DOHH2 (cell line): ENCODE results near the gene COA8.

ENCODE experiments used
- H3F3A ChIP-seq: fragments of 200-600 bp; sonication (generic), shearing (Covaris generic); 2 replicates; pipeline ENCODE4 v1.6.0; 2016; ENCODE audit warnings: antibody characterized with exemption, mild to moderate bottlenecking; ENCODE audit not compliant: control insufficient read depth, insufficient read depth
- H3K27ac ChIP-seq: fragments of 200-600 bp; sonication (generic); 2 replicates; pipeline ENCODE4 v1.5.1; 2014; ENCODE audit warnings: low read depth, mild to moderate bottlenecking, low read length, moderate library complexity
- H3K27me3 ChIP-seq: fragments of 200-600 bp; sonication (generic); 2 replicates; pipeline ENCODE4 v1.6.1; 2014; ENCODE audit warnings: mild to moderate bottlenecking, low read length, mixed read lengths; ENCODE audit not compliant: control insufficient read depth
- H3K36me3 ChIP-seq: fragments of 200-600 bp; sonication (generic); 2 replicates; pipeline ENCODE4 v1.6.1; 2014; ENCODE audit warnings: mild to moderate bottlenecking, low read length, moderate library complexity, mixed read lengths; ENCODE audit not compliant: control insufficient read depth
- H3K4me1 ChIP-seq: fragments of 200-600 bp; sonication (generic); 2 replicates; pipeline ENCODE4 v1.6.1; 2014; ENCODE audit warnings: mild to moderate bottlenecking, low read length, mixed read lengths; ENCODE audit not compliant: control insufficient read depth
- H3K4me2 ChIP-seq: fragments of 200-600 bp; sonication (generic); 2 replicates; pipeline ENCODE4 v1.6.0; 2014; ENCODE audit warnings: mild to moderate bottlenecking, low read length, moderate library complexity
- H3K4me3 ChIP-seq: fragments of 200-600 bp; sonication (generic); 2 replicates; pipeline ENCODE4 v1.5.1; 2014; ENCODE audit warnings: mild to moderate bottlenecking, low read length, mixed read lengths
- H3K79me2 ChIP-seq: fragments of 200-600 bp; sonication (generic); 2 replicates; pipeline ENCODE4 v1.6.1; 2014; ENCODE audit warnings: mild to moderate bottlenecking, low read length, mixed read lengths; ENCODE audit not compliant: control insufficient read depth
- H3K9me2 ChIP-seq: fragments of 200-600 bp; sonication (generic); replicated peaks from 2 replicates; pipeline ENCODE4 v1.6.1; 2014; ENCODE audit warnings: mild to moderate bottlenecking, low read length, mixed read lengths; ENCODE audit not compliant: control insufficient read depth
- H3K9me3 ChIP-seq: fragments of 200-600 bp; sonication (generic); 2 replicates; pipeline ENCODE4 v1.6.1; 2014; ENCODE audit warnings: antibody characterized with exemption, low read length, mixed read lengths; ENCODE audit not compliant: control insufficient read depth, insufficient read depth
- H4K20me1 ChIP-seq: fragments of 200-600 bp; sonication (generic); 2 replicates; pipeline ENCODE4 v1.6.0; 2014; ENCODE audit warnings: low read depth, mild to moderate bottlenecking, antibody characterized with exemption, low read length, moderate library complexity; ENCODE audit not compliant: control insufficient read depth, insufficient read depth
- CTCF ChIP-seq: fragments of 200-600 bp; sonication (generic); IDR thresholded peaks from one replicate; pipeline ENCODE4 v1.5.1; 2014; ENCODE audit warnings: antibody characterized with exemption, mild to moderate bottlenecking, low read depth, low read length; ENCODE audit not compliant: poor library complexity, severe bottlenecking
- EZH2phosphoT487 ChIP-seq: fragments of 200-600 bp; sonication (generic); IDR thresholded peaks from 2 replicates; pipeline ENCODE4 v1.6.1; 2017; ENCODE audit warnings: borderline replicate concordance, mild to moderate bottlenecking, antibody characterized with exemption, low read length, moderate library complexity, mixed read lengths

Gene COA8

DNA sequence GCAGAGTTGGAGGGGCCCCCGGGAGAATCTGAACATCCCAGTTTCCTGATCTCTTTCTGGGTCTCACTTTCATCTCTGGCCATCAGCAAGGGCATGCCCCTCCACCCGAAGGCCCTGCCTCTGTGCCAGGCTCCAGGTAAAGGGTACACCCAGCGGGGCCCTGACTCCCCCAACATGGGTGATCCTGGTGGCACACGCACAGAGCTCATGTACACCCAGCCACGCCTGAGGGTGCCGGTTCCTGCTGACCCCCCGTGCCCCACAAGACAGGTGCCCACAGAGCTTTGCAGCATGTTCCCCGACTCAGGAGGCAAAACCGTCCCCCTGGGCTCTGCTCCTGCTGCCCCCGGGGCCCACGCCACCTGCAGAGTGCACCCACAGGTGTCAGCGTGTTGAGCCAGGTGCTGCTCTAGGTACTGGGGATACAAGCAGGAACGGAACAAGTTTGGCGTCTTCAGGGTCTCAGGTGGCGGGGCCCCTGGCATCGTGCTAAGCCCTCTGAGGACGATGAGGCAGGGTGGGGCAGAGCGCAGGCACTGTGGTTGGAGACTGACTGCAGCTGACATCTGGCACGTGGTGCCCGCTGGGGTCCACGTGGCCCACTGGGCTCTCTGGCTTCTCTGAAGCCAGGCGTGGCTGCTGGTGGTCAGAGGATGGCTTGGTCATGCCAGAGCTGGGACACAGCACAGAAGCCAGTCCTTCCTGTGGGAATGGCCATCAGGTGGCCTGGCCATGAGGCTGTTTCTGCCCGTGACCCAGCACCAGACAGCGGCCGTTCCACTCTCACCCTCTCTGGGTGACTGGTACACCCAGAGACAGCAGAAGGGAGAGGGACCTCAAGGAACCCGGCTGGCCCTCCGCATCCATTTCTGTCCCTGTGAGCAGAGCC, 14.1 kb upstream of the COA8 start:
- H3K27me3 ChIP-seq = no peaks in the 10 kb centered on the region
- TF ChIP-seq EZH2phosphoT487 (no peak), CTCF (no peak)
- no peak overlapping the region for H3K4me2 ChIP-seq
- no peaks in the 10 kb centered on the region for H3K9me2 ChIP-seq
- no peaks in the 10 kb centered on the region for H3K9me3 ChIP-seq
- H3K79me2 ChIP-seq = no peaks in the 10 kb centered on the region
- no peak overlapping the region for H3K4me3 ChIP-seq
- peaks cover 7% of the 10 kb centered on the region for H3K4me1 ChIP-seq
- no peaks in the 10 kb centered on the region for H4K20me1 ChIP-seq
- no peaks in the 10 kb centered on the region for H3F3A ChIP-seq
- no peaks in the 10 kb centered on the region for H3K36me3 ChIP-seq
- no peak overlapping the region for H3K27ac ChIP-seq

GRCh38 chr14:103549361-103550311, 13.1 kb upstream of the COA8 start:
- no peak for TF ChIP-seq CTCF
- no peak overlapping the region for H3K4me3 ChIP-seq
- H3K4me1 ChIP-seq = peaks cover 7% of the 10 kb centered on the region
- H3K27ac ChIP-seq = no peak overlapping the region
- H3K27me3 ChIP-seq = no peaks in the 10 kb centered on the region
- H3F3A ChIP-seq = no peaks in the 10 kb centered on the region
- no peaks in the 10 kb centered on the region for H3K36me3 ChIP-seq
- H3K9me2 ChIP-seq = no peaks in the 10 kb centered on the region
- H4K20me1 ChIP-seq = peaks cover 4% of the 10 kb centered on the region; the same call in 1 of the 2 replicates
- H3K9me3 ChIP-seq = no peaks in the 10 kb centered on the region
- H3K79me2 ChIP-seq = no peaks in the 10 kb centered on the region
- no peak overlapping the region for H3K4me2 ChIP-seq

GRCh38 chr14:103550451-103551337, 12.1 kb upstream of the COA8 start:
- H4K20me1 ChIP-seq = peaks cover 4% of the 10 kb centered on the region; the same call in 1 of the 2 replicates
- H3K79me2 ChIP-seq = peaks cover 5% of the 10 kb centered on the region
- H3K36me3 ChIP-seq = no peaks in the 10 kb centered on the region
- no peaks in the 10 kb centered on the region for H3K9me3 ChIP-seq
- TF ChIP-seq CTCF (no peak), EZH2phosphoT487 (no peak)
- H3K27me3 ChIP-seq = no peaks in the 10 kb centered on the region
- no peak overlapping the region for H3K4me3 ChIP-seq
- no peaks in the 10 kb centered on the region for H3F3A ChIP-seq
- H3K4me1 ChIP-seq = peaks cover 7% of the 10 kb centered on the region
- no peaks in the 10 kb centered on the region for H3K9me2 ChIP-seq
- H3K4me2 ChIP-seq = no peak overlapping the region
- no peak overlapping the region for H3K27ac ChIP-seq
